Germinal center (tissue), 1 donor: ENCODE results near the gene GGA1.

Experiments
- DNase-seq: peaks from one replicate; pipeline ENCODE4 v3.0.0; 2012; ENCODE audit warnings: mixed read lengths, low spot score

Gene GGA1

DNA sequence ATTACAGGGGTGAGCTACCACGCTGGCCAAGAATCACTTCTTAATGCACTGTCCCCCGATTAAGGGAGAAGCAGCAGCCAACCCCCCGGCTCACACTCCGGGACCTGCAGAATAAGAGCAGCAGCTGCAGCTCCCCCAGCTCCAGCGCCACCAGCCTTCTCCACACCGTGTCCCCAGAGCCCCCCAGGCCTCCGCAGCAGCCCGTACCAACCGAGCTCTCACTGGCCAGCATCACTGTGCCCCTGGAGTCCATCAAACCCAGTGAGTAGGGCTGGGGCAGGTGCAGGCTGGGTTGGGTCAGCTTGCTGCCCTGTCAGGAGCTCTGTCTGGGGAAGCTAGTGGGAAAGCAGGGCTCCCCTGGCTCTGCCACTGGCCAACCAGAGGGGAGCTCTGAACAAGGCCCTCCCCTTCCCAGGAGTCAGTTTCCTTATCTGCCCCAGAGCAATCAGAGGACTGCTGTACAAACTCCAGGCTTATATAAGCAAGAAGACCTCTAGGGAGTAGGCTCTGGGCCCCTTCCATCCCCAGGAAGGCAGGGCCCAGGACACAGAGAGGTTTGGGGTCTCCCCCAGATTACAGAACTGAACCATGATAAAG is 22.3 kb downstream of the GGA1 start:
- no peak for DNase-seq

DNA sequence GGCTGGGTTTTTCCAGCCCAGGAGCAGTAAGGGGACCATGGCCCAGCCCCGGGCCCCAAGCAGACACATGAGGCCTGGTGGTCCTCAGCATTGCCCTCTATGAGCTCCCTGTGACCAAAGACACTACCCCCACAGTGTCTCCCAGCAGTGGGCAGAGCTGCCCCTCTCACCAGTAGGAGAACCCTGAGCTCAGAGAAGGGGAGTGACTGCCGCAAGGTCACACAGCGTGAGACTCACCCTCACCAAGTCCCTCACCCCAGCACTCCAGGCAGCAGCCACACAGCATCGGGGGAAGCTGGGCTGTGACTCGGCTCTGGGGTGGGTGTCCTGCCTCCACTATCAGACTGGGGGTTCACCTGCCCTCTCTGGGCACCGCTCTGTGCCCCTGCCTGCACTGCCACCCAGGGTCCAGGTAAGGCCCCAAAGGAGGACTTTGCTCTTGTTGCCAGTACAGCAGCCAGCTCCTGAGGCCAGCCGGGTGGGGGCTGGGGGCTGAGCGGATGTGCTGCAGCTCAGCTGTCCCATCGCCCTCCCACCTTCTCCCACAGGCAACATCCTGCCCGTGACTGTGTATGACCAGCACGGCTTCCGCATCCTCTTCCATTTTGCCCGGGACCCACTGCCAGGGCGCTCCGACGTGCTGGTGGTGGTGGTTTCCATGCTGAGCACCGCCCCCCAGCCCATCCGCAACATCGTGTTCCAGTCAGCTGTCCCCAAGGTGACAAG is 23.0 kb downstream of the GGA1 start:
- no peak for DNase-seq

DNA sequence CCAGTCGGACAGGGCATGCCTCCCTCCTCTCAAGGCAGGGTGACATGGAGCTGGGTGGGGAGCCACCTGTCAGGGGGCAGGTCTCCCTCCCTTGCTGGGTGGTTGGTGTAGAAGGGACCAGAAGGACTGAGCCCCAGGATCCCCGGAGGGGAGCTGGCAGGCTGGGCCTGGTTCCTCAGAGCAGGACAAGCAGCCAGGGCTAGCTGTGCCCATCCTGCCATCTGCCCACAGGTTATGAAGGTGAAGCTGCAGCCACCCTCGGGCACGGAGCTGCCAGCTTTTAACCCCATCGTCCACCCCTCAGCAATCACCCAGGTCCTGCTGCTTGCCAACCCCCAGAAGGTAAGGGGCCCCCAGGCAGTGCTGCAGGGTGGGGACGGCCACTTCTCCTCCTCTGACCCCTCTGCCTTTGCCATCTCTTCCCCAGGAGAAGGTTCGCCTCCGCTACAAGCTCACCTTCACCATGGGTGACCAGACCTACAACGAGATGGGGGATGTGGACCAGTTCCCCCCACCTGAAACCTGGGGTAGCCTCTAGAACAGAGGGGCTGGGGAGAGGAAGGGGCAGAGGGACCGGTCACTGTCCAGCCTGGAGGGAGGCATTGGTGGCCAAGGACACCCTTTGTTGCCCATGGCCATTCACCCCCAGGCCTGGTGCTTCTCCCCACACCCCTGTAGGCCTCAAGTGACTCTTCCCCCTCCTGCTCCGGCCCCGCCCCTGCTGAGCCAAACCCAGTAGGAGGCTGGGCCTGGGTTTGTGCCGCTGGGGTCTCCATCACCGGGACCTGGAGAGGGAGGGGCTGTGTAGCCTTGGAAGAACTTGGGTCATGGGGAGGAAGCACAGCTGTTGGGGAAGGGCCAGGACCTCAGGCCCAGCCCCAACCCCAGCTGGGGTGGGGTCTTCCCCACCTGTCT is 23.8 kb downstream of the GGA1 start:
- peak; percentile 36 for DNase-seq

DNA sequence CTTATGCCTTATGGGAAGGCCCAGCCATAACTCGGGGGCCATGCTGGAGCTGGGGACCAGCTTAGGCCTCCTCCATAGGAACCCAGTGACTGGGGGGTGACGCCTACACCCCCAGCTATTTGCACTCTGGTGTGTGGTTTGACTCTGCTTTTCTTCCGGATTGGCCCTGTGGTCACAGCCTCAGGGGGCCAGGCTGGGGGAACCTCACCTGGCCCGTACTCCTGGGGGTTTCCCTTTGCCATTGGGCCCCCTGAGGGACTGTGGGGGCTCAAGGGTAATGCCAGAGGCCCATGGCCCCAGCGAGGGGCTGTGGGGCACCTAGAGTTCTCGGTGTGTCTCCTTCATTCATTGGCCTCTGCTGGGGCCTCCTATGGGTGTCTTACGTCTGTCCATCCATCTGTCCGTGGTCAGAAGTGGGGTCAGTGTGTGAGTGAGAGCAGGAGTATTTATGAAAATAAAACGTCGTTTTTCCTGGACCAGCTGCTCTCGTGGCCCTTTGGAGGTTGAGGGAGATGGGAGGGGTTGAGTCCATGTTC is 24.5 kb downstream of the GGA1 start:
- DNase-seq, result peak; percentile 78

DNA sequence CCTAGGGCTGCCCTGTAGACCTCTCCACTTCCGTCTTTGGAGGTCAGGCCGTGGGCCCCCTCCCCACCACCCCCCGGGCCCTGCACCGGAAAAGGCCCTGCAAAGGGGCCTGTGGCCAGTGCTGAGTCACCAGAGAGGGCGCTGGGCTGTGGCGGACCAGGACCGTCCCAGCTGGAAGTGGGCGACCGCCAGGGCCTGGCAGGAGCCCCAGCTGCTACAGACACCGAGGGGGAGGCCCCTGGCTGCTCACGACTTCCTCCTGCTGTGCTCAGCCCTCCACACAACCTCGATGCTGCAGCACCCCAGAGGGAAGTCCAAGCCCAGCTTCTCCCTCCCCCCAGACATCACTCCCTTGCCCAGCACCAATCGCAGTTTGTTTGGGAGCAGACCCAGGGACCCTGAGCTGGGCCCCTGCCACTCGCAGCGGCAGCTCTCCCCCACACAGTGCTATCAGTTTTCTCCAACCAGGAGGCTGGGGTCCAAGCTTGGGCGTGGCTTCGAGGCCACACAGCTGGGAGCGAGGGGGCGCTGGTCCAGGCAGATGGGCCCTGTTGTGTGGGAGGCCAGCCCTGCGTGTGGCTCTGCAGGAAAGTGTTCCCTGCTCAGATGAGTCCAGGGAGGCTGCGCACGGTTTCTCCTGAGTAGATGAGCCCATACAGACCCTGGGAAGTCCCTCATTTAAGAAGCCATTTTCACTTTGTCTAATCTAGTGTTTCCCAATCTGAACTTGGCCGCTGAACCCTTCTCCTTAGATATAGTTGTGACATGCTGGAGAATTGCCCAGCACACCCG is 25.2 kb downstream of the GGA1 start:
- peak; percentile 87 for DNase-seq

DNA sequence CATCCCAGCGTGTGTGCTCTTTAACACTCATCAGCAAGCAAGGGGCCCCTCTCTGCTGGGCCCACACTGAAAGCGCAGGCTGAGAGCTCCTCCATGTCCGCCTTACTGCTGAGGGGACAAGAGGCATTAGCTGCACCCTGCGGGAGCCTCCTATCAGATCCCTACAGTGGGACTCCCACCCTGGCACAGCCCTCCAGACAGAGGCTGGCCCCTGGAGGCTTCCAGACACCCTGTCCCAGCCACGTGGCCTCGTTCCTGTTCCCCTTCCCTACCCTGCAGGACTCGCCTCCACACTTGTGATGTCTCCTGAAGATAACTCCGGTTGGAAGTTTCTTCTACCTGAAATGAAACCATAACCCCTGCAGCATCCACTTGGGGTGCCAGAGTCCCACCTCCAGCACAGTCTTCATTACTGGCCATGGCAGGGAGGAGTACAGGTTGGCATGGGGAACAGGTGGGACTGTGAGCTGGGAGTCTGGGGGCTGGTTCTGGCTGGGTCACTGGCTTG is 25.8 kb downstream of the GGA1 start:
- DNase-seq, result no peak

DNA sequence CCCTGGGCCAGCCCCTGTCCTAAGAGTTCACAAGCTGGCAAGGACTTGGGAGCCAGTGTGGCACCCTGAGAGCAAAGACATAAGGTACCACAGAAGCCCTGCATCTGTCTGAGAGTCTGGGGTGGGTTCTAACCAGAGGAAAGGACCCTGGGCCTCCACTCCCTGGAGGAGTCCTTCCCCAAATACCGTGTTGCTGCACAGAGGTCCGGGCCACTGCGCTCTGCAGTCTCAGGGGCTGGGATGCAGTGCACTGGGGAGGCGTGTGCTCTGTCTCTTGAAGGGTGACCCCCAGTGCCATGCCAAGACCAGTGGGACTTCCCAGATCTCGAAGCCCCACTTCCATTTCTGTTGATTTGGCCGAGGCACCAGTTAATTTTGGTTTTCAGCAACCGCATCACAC is 26.5 kb downstream of the GGA1 start:
- DNase-seq, result no peak

DNA sequence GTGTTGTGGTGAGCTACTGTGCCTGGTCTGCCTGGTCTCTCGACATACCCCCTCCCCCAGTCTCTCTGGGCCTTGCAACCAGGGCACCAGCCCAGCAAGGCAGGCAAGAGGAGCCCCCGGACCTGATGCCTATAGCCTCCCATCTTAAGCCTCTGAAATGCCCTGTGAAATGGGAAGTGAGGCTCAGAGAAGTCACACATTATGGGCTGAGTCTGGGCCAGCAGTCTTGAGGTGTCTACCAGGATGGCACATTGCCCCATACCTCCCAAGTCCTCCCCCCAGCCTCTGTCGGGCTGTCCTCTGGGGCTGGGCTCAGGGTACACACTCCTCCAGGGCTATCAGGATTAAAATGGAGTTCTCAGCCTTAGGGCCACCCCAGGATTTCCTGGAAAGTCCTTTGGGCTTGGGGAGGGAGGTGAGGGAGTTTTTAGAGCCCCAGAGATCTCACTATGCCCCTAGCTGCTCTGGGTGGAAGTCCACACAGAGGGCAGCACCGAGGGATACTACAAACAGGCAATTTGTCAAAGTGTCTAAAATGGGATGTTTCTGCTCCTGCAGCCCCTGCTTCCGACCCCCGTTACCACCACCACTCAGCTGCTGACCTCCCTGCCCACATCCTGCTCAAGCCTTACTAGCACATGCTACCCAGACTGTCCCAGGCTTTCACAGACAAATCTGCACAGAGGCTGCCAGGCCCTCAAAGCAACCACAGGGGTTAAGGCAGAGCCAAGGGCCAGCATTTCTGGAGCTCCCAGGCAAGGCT is 27.7 kb downstream of the GGA1 start:
- DNase-seq, result no peak

DNA sequence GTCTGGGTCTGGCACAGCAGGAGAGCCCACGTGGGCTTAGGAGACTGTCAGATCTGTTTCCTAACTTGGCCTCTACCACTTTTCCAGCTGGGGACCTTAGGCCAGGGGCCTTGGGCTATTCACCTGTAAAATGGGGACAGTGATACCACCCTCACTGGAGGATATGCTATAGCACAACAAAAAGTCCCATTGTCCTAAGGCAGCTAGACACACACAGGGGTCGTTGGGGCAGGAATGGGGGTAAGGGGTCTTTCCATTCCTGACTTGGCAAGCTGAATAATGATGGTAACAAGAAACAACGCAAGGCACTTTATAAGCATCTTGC is 28.3 kb downstream of the GGA1 start:
- no peak for DNase-seq

DNA sequence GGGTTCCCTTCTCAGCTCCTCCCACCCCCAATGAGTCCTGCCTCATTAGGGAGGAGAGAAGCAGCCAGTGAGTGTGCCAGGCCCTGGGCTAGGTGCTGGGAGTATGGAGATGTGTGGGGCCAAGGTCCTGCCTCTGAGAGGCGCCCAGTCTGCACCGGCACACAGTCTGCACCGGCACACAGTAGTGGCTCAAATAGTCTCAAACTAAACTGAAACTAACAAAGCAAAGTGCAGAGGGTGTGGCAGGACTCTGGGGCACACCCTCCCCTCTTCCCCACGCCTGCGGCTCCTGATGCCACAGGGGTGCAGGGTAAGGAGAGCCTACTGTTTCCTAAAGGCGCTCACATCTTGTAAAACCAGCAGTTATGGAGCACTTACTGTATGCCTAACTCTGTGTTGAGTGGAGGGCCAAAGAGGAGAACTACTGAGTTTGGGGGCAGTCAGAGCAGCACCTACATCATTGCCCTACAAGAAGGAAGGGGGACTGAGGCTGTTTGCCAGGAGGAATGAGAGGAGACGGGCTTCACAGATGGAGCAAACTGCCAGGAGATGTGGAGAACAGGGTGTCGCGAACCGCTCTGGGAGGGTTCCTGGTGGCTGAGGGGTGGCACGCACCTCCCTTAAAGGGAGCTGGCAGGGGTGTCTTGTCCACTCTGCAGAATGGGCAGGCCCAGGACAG is 29.9 kb downstream of the GGA1 start:
- DNase-seq, result no peak

DNA sequence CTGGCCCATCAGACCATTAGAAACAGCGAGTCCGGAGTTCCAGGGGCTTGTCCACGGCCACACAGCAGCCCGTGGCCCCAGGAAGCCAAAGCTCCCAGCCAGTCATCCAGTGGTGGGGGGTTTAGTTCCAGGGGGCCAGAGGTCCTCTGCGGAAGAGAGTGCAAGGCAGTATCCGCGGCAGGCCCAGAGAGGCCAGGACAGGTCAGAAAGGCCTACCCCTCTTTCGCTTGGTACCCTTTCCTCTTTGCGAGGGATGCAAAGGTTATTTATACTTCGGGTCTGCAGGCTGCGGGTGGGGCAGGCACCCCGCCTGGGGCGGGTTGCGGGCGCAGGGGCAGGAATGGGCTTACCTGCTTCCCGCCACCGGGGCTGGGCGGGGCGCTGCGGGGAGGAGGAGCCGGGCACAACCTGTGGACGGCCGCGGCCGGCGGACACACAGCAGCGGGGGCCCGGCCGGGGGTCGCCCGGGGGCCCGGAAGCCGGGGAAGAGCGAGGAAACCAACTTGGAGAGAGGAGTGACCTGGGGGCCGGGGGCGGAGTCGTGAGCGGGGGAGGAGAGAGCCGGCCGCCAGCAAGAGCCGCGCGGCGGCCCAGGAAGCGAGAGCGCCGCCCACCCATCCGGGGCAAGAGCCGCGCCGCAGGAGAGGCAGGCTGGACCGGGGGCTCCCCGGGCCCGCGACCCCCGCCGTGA is 30.6 kb downstream of the GGA1 start, which contains the start of gene SH3BP1:
SH3BP1 (plus strand) TSS at position 600 of the 691 bp plus-strand sequence. CDS start 119 bp downstream, outside the sequence.
- DNase-seq, result peak; percentile 68

DNA sequence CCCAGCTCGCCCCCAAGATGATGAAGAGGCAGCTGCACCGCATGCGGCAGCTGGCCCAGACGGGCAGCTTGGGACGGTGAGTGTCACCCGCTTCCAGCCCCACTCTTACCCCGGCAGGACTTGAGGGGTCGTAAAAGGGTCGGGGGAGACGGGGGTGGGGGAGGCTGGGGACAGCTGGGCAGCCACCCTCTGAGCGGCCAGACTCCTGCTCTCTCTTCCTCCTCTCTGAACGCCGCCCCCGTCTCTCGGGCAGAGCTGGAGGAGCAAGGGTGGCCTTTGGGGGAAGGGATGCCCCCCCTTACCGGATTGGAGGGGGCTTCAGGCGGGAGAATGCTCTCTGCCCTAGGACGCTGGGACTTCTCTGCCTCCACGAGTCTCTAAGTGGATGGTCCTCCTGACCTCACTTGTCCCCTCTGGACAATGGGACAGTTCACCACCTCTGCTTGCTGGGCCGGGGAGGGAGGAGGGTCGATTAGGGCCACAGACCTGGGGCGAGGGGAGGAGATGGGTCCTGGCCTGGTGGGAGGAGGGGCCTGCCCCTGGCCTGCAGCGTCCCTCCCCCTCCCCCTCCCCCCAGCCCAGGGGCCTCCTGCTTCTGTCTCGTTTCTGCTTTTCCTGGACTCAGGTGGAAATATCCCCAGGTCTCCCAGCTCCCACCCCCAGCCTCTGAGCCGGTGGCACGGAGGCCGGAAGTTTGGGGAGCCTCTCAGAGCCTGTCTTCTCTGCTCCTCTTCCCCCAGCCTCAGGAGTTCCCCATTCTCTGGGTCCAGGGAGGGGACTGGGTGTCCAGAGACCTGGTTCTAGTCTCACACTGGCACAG is 31.3 kb downstream of the GGA1 start:
- peak; percentile 51 for DNase-seq

DNA sequence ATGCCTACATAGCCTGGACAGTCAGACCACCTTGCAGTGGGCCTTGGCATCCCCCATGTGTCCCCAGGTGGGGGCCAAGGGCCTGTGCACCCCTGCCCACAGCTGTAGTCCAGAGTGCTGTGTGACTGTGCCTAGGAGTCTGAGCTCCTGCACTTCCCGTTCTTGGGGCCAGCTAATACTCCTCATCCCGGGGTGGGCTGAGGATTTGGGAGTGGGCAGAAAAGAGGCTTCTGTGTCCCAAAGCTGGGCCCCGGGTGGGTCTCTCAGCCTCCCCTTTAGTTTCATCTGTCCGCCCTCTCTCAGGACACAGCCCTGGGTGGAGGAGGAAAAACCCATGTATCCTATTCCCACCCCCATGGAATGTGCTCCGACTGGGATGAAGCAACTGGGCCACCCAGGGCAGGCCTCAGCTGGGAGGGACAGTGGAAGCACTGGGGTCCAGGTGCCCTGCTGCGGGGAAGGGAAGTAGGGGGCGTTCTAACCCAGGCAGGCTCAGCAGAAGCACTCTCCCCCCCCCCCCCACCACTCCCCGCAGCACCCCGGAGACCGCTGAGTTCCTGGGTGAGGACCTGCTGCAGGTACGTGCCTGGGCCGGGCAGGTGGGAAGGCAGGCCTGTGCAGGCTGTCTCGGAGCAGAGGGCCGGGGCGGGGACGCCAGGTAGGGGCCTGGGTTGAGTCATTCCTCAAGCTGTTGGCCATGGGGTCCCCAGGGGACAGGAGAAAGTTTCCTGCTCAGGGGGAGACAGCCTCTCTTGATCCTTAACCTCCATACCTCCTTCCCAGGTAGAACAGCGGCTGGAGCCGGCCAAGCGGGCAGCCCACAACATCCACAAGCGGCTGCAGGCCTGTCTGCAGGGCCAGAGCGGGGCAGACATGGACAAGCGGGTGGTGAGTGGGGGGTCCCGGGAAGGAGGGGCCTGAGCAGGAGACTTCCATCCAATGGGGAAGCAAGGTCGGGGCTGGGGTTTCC is 32.2 kb downstream of the GGA1 start:
- no peak for DNase-seq

DNA sequence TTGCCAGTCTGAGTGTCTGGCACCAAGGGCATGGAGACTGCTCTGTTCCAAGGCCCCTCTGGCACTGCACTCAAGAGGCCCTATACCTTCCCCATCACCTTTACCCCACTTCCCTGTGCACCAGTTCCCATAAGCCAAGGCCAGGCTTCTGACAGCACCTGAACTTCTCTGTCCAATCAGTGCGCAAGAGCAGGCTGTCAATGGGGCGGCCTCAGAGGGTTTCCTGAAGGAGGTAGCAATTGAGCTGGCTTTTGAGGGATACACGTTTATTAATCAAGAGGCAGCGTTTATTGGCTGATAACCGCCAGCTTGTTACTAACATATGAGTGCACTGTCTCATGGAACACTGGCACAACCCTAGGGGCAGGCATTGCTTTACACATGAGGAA is 32.9 kb downstream of the GGA1 start:
- DNase-seq, result no peak

DNA sequence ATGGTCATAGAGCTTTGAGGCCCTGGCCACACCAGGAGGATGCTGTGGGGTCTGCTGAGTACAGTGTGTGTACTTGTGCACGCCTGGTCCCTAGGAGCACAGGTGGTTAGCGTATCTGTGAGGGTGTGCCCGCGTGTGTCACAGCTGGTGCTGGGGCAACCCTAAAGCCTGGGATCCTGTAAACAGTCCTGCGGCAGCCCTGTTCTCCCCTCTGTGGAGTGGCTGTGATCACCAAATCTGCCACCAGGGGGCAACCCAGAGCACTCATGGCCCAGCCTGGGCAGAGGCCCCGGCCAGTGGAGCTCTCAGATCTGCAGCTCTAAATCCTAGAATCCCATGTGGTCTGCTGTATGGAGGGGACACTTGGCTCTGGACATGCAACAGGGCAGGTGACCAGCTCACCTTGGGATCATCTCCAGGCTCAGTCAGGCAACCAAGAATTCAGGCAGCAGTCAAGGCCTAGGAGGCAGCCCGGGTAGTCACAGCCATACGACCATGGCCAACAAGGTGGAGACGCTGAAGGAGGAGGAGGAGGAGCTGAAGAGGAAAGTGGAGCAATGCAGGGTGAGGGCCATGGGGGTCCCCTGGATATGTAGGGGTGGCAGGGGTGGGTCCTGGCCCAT is 34.7 kb downstream of the GGA1 start:
- DNase-seq, result peak; percentile 84

DNA sequence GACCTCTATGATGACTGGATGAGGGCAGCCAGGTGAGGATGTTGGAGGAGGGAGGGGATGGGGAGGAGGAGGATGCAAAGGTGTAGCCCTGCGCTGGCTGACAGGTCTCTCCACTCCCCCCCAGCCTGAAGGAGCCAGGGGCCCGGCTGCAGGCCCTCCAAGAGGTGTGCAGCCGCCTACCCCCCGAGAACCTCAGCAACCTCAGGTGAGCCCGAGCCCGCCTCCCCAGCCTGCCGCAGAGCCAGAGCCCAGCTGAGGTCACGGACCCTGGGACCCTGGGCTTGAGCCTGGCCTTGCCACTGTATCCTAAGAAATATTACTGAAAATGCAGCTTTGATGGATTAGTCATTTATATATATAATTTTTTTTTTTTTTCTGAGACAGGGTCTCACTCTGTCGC is 38.7 kb downstream of the GGA1 start:
- no peak for DNase-seq

DNA sequence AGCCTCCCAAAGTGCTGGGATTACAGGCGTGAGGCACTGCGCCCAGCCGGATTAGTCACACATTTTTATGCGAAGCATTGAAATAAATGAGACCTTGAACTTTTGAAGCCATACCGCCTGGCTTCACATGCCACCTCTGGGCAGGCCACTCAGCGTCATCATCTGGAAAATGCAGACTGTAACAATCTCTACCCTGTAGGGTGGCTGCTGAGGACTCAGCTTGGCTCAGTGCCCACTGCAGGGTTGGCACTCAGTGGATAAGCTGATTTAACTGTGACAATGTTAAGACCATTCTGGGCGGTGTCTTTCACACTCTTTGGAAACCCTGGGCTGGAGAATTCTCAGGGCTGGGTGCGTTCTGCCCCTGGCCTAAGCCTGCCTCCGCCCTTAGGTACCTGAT is 39.3 kb downstream of the GGA1 start:
- DNase-seq, result no peak
